OCI-LY1 (cell line): Measurements from ENCODE around the gene UBXN1.
A peak's percentile ranks its signal among the peaks of the same experiment; 100 is the strongest.

Source experiments
- H2AFZ ChIP-seq: fragments of 200-600 bp; sonication (generic), shearing (Covaris generic); 2 replicates; pipeline ENCODE4 v1.6.0; 2014; ENCODE audit warnings: antibody characterized with exemption, mild to moderate bottlenecking, low read length
- H3F3A ChIP-seq: fragments of 200-600 bp; sonication (generic), shearing (Covaris generic); 2 replicates; pipeline ENCODE4 v1.6.0; 2014; ENCODE audit warnings: mild to moderate bottlenecking, antibody characterized with exemption, low read length, moderate library complexity; ENCODE audit not compliant: insufficient read depth
- H3K27ac ChIP-seq: fragments of 200-600 bp; sonication (generic); 2 replicates; pipeline ENCODE4 v1.5.1; 2014; ENCODE audit warnings: low read length, mixed run types, mild to moderate bottlenecking, low read depth; ENCODE audit not compliant: poor library complexity, severe bottlenecking
- H3K27me3 ChIP-seq: fragments of 200-600 bp; sonication (generic); 2 replicates; pipeline ENCODE4 v1.6.0; 2014; ENCODE audit warnings: antibody characterized with exemption, mild to moderate bottlenecking, low read length, moderate library complexity; ENCODE audit not compliant: insufficient read depth
- H3K36me3 ChIP-seq: fragments of 200-600 bp; sonication (generic); 2 replicates; pipeline ENCODE4 v1.6.1; 2014; ENCODE audit warnings: mild to moderate bottlenecking, antibody characterized with exemption, low read length, moderate library complexity, mixed read lengths; ENCODE audit not compliant: insufficient read depth
- H3K4me1 ChIP-seq: fragments of 200-600 bp; sonication (generic); 2 replicates; pipeline ENCODE4 v1.5.1; 2014; ENCODE audit warnings: mild to moderate bottlenecking, low read length, moderate library complexity; ENCODE audit not compliant: insufficient read depth, severe bottlenecking
- H3K4me2 ChIP-seq: fragments of 200-600 bp; sonication (generic), shearing (Covaris generic); 2 replicates; pipeline ENCODE4 v1.6.1; 2014; ENCODE audit warnings: low read length
- H3K4me3 ChIP-seq: fragments of 200-600 bp; sonication (generic); 2 replicates; pipeline ENCODE4 v1.5.1; 2014; ENCODE audit warnings: low read length, low read depth, mild to moderate bottlenecking, mixed read lengths; ENCODE audit not compliant: poor library complexity, severe bottlenecking
- H3K79me2 ChIP-seq: fragments of 200-600 bp; shearing (Covaris generic); 2 replicates; pipeline ENCODE4 v1.6.1; 2016; ENCODE audit warnings: mixed run types, low read length, mixed read lengths; ENCODE audit not compliant: insufficient read depth
- H3K9ac ChIP-seq: fragments of 200-600 bp; sonication (generic), shearing (Covaris generic); 2 replicates; pipeline ENCODE4 v1.6.1; 2014; ENCODE audit warnings: mild to moderate bottlenecking, low read length, mixed read lengths
- H3K9me2 ChIP-seq: fragments of 200-600 bp; sonication (generic), shearing (Covaris generic); 2 replicates; pipeline ENCODE4 v1.6.1; 2014; ENCODE audit warnings: low read depth, mild to moderate bottlenecking, low read length, mixed read lengths
- H3K9me3 ChIP-seq: fragments of 200-600 bp; shearing (Covaris generic); 2 replicates; pipeline ENCODE4 v1.6.1; 2014; ENCODE audit warnings: low read length, mixed read lengths
- H4K20me1 ChIP-seq: fragments of 200-600 bp; sonication (generic), shearing (Covaris generic); 2 replicates; pipeline ENCODE4 v1.6.0; 2016; ENCODE audit warnings: mild to moderate bottlenecking, low read length; ENCODE audit not compliant: insufficient read depth
- EZH2 ChIP-seq: fragments of 200-600 bp; sonication (generic), shearing (Covaris generic); IDR thresholded peaks from 2 replicates; pipeline ENCODE4 v1.8.0; 2017; ENCODE audit warnings: borderline replicate concordance, mixed run types, mild to moderate bottlenecking, antibody characterized with exemption, low read length, moderate library complexity, mixed read lengths
- TF ChIP-seq, protein P1 (sequence below): fragments of 200-600 bp; sonication (generic), shearing (Covaris generic); IDR thresholded peaks from 2 replicates; pipeline ENCODE4 v1.5.1; 2017; ENCODE audit warnings: mild to moderate bottlenecking, antibody characterized with exemption, low read length, moderate library complexity, mixed read lengths

Gene UBXN1

DNA sequence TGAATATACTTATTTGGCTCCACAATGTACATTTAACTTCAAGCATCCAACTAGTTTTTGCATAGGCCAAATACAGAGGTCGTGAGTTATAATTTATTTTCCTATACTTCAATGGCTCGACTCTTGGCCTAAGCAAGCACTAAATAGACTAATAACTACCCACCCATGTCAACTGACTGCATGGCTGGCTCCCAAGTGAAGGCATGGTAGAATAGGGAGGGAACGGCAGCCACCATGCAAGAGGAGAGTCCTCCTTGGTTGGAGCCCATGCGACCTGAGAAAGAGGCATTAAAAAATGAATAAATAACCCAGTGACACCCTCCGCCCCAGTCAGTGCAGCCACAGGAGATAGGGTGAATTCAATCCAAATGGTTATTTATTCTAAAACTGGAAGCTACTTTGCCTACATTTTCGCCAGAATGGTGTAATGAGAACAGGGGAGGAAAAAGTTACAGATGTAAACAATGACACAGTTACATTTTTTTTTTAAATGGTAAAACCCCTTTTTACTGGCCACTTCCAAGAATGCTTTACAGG is 33.5 kb upstream of the UBXN1 start:
- Histone ChIP-seq H4K20me1 (no peaks in the 10 kb centered on the region), H3K9me2 (no peaks in the 10 kb centered on the region), H3K4me3 (no peak overlapping the region), H3K9ac (no peak overlapping the region), H3K36me3 (peaks cover 74% of the 10 kb centered on the region), H3K4me2 (no peak overlapping the region), H2AFZ (no peak overlapping the region), H3K27me3 (no peaks in the 10 kb centered on the region), H3K9me3 (no peaks in the 10 kb centered on the region), H3F3A (peaks cover 18% of the 10 kb centered on the region; the same call in 1 of the 2 replicates), H3K4me1 (peaks cover 35% of the 10 kb centered on the region), H3K27ac (peak overlapping the region; percentile 45), H3K79me2 (no peaks in the 10 kb centered on the region)
- no peak for TF ChIP-seq EZH2
- TF ChIP-seq, protein P1, sequence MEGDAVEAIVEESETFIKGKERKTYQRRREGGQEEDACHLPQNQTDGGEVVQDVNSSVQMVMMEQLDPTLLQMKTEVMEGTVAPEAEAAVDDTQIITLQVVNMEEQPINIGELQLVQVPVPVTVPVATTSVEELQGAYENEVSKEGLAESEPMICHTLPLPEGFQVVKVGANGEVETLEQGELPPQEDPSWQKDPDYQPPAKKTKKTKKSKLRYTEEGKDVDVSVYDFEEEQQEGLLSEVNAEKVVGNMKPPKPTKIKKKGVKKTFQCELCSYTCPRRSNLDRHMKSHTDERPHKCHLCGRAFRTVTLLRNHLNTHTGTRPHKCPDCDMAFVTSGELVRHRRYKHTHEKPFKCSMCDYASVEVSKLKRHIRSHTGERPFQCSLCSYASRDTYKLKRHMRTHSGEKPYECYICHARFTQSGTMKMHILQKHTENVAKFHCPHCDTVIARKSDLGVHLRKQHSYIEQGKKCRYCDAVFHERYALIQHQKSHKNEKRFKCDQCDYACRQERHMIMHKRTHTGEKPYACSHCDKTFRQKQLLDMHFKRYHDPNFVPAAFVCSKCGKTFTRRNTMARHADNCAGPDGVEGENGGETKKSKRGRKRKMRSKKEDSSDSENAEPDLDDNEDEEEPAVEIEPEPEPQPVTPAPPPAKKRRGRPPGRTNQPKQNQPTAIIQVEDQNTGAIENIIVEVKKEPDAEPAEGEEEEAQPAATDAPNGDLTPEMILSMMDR = no peak

DNA sequence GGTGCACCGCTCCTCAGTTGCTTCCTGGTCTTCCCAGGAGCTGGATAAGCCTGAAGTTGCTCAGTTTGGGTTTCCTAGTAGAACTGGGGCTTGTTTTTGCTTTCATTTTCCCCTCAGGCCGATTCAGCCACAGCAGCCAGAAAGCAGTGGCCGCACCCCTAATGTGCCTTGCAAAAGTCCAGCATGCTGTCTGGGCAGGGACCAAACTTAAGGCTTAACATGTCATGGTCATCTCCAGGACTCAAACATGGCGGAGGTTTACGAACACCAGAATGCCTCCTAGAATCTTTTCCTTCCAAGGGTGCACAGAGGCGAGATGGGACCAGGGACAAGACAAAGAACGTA is 31.1 kb upstream of the UBXN1 start:
- TF ChIP-seq EZH2 = no peak
- TF ChIP-seq, protein P1 = no peak
- Histone ChIP-seq H3K4me2 (peak overlapping the region; percentile 90), H3K27ac (peak overlapping the region; percentile 92), H3K9me3 (no peaks in the 10 kb centered on the region), H3K9me2 (no peaks in the 10 kb centered on the region), H3K4me3 (peak overlapping the region; percentile 63), H3K36me3 (peaks cover 58% of the 10 kb centered on the region), H3K27me3 (no peaks in the 10 kb centered on the region), H2AFZ (no peak overlapping the region), H3K9ac (peak overlapping the region; percentile 79), H3F3A (peaks cover 19% of the 10 kb centered on the region; the same call in 1 of the 2 replicates), H4K20me1 (no peaks in the 10 kb centered on the region), H3K4me1 (peaks cover 53% of the 10 kb centered on the region), H3K79me2 (no peaks in the 10 kb centered on the region)

- peaks cover 53% of the 10 kb centered on the region for H3K4me1 ChIP-seq
- TF ChIP-seq, protein P1 = no peak
- no peak for TF ChIP-seq EZH2
- H4K20me1 ChIP-seq = no peaks in the 10 kb centered on the region
- peaks cover 58% of the 10 kb centered on the region for H3K36me3 ChIP-seq
- no peaks in the 10 kb centered on the region for H3K27me3 ChIP-seq
- H3K9me3 ChIP-seq = no peaks in the 10 kb centered on the region
- H3K9ac ChIP-seq = peak overlapping the region; percentile 79
- H2AFZ ChIP-seq = no peak overlapping the region
- no peaks in the 10 kb centered on the region for H3K9me2 ChIP-seq
- peak overlapping the region; percentile 90 for H3K4me2 ChIP-seq
- H3K79me2 ChIP-seq = no peaks in the 10 kb centered on the region
- peak overlapping the region; percentile 92 for H3K27ac ChIP-seq
- H3K4me3 ChIP-seq = peak overlapping the region; percentile 63
- peaks cover 19% of the 10 kb centered on the region; the same call in 1 of the 2 replicates for H3F3A ChIP-seq
Measured at GRCh38 chr11:62709247-62710000, 30.6 kb upstream of the UBXN1 start.
